Natural killer cell (primary cell): ENCODE measurements around the gene HIRA. TPM values are rescaled to one million over a fixed set of nuclear protein-coding genes. Genes with fewer than 3 reads are reported as not detected.
"Not testable (repeated sequence)": the region's sequence is repeated elsewhere in the genome, so short reads cannot be mapped to it uniquely, and the experiment has no call there.

Experiments
- ATAC-seq, 3 donors: fragments of 150-1000 bp in 2 of 3; fragments of 200-7000 bp in 1 of 3; cut with Tn5 transposase; 1 replicate in 1 of 3; 2 replicates in 2 of 3; pipeline ENCODE4 v1.10.0; 2021; ENCODE audit warnings: mild to moderate bottlenecking in 2 of 3, moderate library complexity in 2 of 3
- DNase-seq, 2 donors: peaks; one replicate each; pipeline versions ENCODE4 v3.0.0 to v3.0.0-alpha.2; 2013 to 2021; ENCODE audit warnings: mixed read lengths in 1 of 2
- H3K27ac ChIP-seq: one replicate; pipeline ENCODE4 v1.5.1; 2013; ENCODE audit warnings: mild to moderate bottlenecking, low read length
- H3K27me3 ChIP-seq: one replicate; pipeline ENCODE4 v1.6.1; 2013; ENCODE audit warnings: low read length; ENCODE audit not compliant: control insufficient read depth, insufficient read depth
- H3K36me3 ChIP-seq: one replicate; pipeline ENCODE4 v1.6.1; 2013; ENCODE audit warnings: low read length; ENCODE audit not compliant: control insufficient read depth, insufficient read depth
- H3K4me1 ChIP-seq: one replicate; pipeline ENCODE4 v1.6.1; 2013; ENCODE audit warnings: low read length; ENCODE audit not compliant: control insufficient read depth, insufficient read depth
- H3K4me3 ChIP-seq: one replicate; pipeline ENCODE4 v1.5.1; 2013; ENCODE audit warnings: low read length
- H3K9me3 ChIP-seq: one replicate; pipeline ENCODE4 v1.6.1; 2013; ENCODE audit warnings: low read length; ENCODE audit not compliant: control insufficient read depth, insufficient read depth
- H3K27ac Mint-ChIP-seq, 2 donors: one replicate each; pipeline ENCODE4 v1.8.0; 2022; ENCODE audit warnings: mild to moderate bottlenecking in 2 of 2, mixed read lengths in 2 of 2, moderate library complexity in 1 of 2
- H3K27me3 Mint-ChIP-seq, 2 donors: one replicate each; pipeline ENCODE4 v1.8.0; 2022; ENCODE audit warnings: low read depth in 2 of 2, mixed read lengths in 2 of 2
- H3K36me3 Mint-ChIP-seq: one replicate; pipeline ENCODE4 v1.8.0; 2022; ENCODE audit warnings: mixed read lengths
- H3K4me1 Mint-ChIP-seq, 2 donors: one replicate each; pipeline ENCODE4 v1.8.0; 2022; ENCODE audit warnings: mixed read lengths in 2 of 2
- H3K4me3 Mint-ChIP-seq: one replicate; pipeline ENCODE4 v1.8.0; 2022; ENCODE audit warnings: mild to moderate bottlenecking, moderate library complexity, mixed read lengths
- H3K9me3 Mint-ChIP-seq, 2 donors: one replicate each; pipeline ENCODE4 v1.8.0; 2022; ENCODE audit warnings: mixed read lengths in 2 of 2
- CTCF ChIP-seq: fragments of 200-600 bp; IDR thresholded peaks from one replicate; pipeline ENCODE4 v1.8.0; 2022; ENCODE audit warnings: antibody characterized with exemption
- WGBS: methylation state at CpG from one replicate; pipeline ENCODE4 v1.1.7; 2013; ENCODE audit warnings: missing lambda C conversion rate; ENCODE audit not compliant: insufficient coverage; 5-methylcytosine and 5-hydroxymethylcytosine counted together
- intact Hi-C: fragments of 100-400 bp; cut with micrococcal nuclease; formaldehyde crosslinking; loops from one replicate; pipeline ENCODE4 v1.14.2; 2022
- total RNA-seq, 4 donors: library from RNA; stranded (reverse); fragments of 120-200 nt in 1 of 4; gene quantifications; one replicate each; pipeline versions ENCODE4 v1.2.3 to v1.2.4, GENCODE V29; 2013 to 2022

HIRA gene
- total RNA-seq, 3 donors from 2014 or later (not counting 1 experiment from before 2014, with no cell fraction given), result 49.6 to 75.9 (median 50.9) TPM

DNA sequence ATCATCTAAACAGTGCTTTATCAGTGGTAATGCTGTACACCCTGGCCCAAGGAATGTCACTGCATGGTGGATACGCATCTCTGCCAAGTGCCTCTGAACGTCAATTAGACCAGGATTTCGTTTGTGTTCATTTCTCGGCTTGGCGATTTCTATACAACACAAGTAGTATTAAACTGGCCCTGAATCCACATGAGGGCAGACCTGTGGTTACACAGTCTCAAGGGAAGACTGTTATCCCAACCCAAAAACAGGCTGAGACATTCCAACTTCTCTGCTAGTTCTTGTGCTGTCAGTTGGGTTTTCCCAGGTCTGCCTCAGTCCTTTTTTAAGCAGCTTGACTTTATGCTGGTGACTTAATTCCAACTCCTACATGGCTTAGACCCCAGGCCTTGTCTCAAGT lies 58.1 kb downstream of the HIRA start:
- peaks cover 84% of the 10 kb centered on the region for H3K36me3 ChIP-seq
- H3K27ac Mint-ChIP-seq, result no peak overlapping the region
- no peak overlapping the region for H3K27ac ChIP-seq
- TF ChIP-seq CTCF, result no peak
- WGBS, result over 99% methylated on average over 5 of the region's 5 CpGs
- no peak overlapping the region for H3K4me3 Mint-ChIP-seq
- no peaks in the 10 kb centered on the region for H3K27me3 Mint-ChIP-seq
- intact Hi-C loops, result no loop called here
- DNase-seq (no peak), ATAC-seq (no peak)
- H3K4me1 ChIP-seq, result no peaks in the 10 kb centered on the region
- H3K4me1 Mint-ChIP-seq, result peaks cover 0 to 21% of the 10 kb centered on the region in 2 donors
- H3K36me3 Mint-ChIP-seq, result peaks cover 8% of the 10 kb centered on the region
- no peaks in the 10 kb centered on the region for H3K9me3 Mint-ChIP-seq
- no peaks in the 10 kb centered on the region for H3K27me3 ChIP-seq
- no peak overlapping the region for H3K4me3 ChIP-seq
- H3K9me3 ChIP-seq, result no peaks in the 10 kb centered on the region

DNA sequence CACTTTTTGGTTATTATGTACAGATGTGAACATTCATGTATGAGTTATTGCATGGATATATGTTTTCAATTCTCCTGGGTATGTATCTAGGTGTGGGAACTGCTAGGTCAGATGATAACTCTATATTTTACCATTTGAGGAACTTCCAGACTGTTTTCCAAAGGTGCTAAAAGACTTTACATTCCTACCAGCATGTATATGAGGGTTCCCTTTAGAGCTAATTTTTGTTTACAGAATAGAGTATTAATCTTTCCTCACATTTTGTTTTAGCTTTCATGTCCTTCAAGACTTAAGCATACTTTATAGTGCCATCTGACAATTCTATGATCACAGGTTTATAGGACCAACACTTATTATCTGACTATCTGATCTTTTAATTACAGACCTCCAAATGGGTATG lies 59.6 kb downstream of the HIRA start:
- H3K4me1 ChIP-seq, result no peaks in the 10 kb centered on the region
- intact Hi-C loops, result no loop called here
- Mint-ChIP-seq H3K27ac (peak overlapping the region; percentile 33 to 75), H3K4me3 (no peak overlapping the region), H3K4me1 (peaks cover 0 to 21% of the 10 kb centered on the region in 2 donors), H3K27me3 (no peaks in the 10 kb centered on the region), H3K36me3 (peaks cover 8% of the 10 kb centered on the region), H3K9me3 (no peaks in the 10 kb centered on the region)
- H3K9me3 ChIP-seq, result no peaks in the 10 kb centered on the region
- H3K4me3 ChIP-seq, result no peak overlapping the region
- H3K27ac ChIP-seq, result no peak overlapping the region
- ATAC-seq (no peak), DNase-seq (no peak)
- no peaks in the 10 kb centered on the region for H3K27me3 ChIP-seq
- H3K36me3 ChIP-seq, result peaks cover 75% of the 10 kb centered on the region
- TF ChIP-seq CTCF, result no peak

GRCh38 chr22:19368876-19369275 lies 62.7 kb downstream of the HIRA start:
- H3K27ac ChIP-seq, result no peak overlapping the region
- no peaks in the 10 kb centered on the region for H3K36me3 Mint-ChIP-seq
- peak overlapping the region in 1 of 2 donors; percentile 11 for H3K27ac Mint-ChIP-seq
- ATAC-seq (no peak), DNase-seq (no peak)
- H3K27me3 ChIP-seq, result no peaks in the 10 kb centered on the region
- no peaks in the 10 kb centered on the region for H3K9me3 ChIP-seq
- no peak overlapping the region for H3K4me3 ChIP-seq
- intact Hi-C loops, result no loop called here
- H3K9me3 Mint-ChIP-seq, result no peaks in the 10 kb centered on the region
- no peak overlapping the region for H3K4me3 Mint-ChIP-seq
- no peaks in the 10 kb centered on the region for H3K4me1 ChIP-seq
- H3K4me1 Mint-ChIP-seq, result peaks cover 6 to 19% of the 10 kb centered on the region in 2 donors
- H3K36me3 ChIP-seq, result peaks cover 62% of the 10 kb centered on the region
- no peak for TF ChIP-seq CTCF
- no peaks in the 10 kb centered on the region for H3K27me3 Mint-ChIP-seq
- 99% methylated on average over 2 of the region's 2 CpGs for WGBS

GRCh38 chr22:19367763-19368367 lies 63.7 kb downstream of the HIRA start:
- no peaks in the 10 kb centered on the region for H3K27me3 ChIP-seq
- Mint-ChIP-seq H3K36me3 (no peaks in the 10 kb centered on the region), H3K9me3 (no peaks in the 10 kb centered on the region), H3K4me3 (no peak overlapping the region), H3K27ac (no peak overlapping the region), H3K4me1 (peaks cover 6 to 19% of the 10 kb centered on the region in 2 donors), H3K27me3 (no peaks in the 10 kb centered on the region)
- no peak overlapping the region for H3K4me3 ChIP-seq
- H3K9me3 ChIP-seq, result no peaks in the 10 kb centered on the region
- DNase-seq, result no peak
- ATAC-seq, result no peak
- peak overlapping the region; percentile 41 for H3K27ac ChIP-seq
- intact Hi-C loops, result no loop called here
- TF ChIP-seq CTCF, result no peak
- 100% methylated on average over 2 of the region's 3 CpGs for WGBS
- peaks cover 54% of the 10 kb centered on the region for H3K36me3 ChIP-seq
- no peaks in the 10 kb centered on the region for H3K4me1 ChIP-seq

GRCh38 chr22:19363541-19363940 lies 68.0 kb downstream of the HIRA start:
- peak overlapping the region in 1 of 2 donors; percentile 33 for H3K27ac Mint-ChIP-seq
- intact Hi-C loops, ATAC-seq, H3K9me3 Mint-ChIP-seq, H3K9me3 ChIP-seq, DNase-seq, H3K4me3 ChIP-seq, H3K4me1 Mint-ChIP-seq, H3K27me3 Mint-ChIP-seq, H3K4me3 Mint-ChIP-seq, H3K27ac ChIP-seq, H3K27me3 ChIP-seq: not testable (repeated sequence)
- H3K4me1 ChIP-seq, result peaks cover 16% of the 10 kb centered on the region
- WGBS, result 100% methylated on average over 3 of the region's 7 CpGs
- peaks cover 12% of the 10 kb centered on the region for H3K36me3 Mint-ChIP-seq
- H3K36me3 ChIP-seq, result peaks cover 58% of the 10 kb centered on the region
